H1 (cell line): ENCODE data around the gene FNIP2. TPM values are rescaled to one million over a fixed set of nuclear protein-coding genes. Genes with fewer than 3 reads are reported as not detected.

Source experiments
- CTCF ChIA-PET: fragments of 300-600 bp; sonication (Branson Sonifier 250); formaldehyde crosslinking; loops from one replicate; lab custom pipeline; 2021; ENCODE audit not compliant: partially characterized antibody; lab: Charles Lee
- POLR2A ChIA-PET: fragments of 300-600 bp; sonication (Branson Sonifier 250); formaldehyde crosslinking; loops from one replicate; lab custom pipeline; 2021; ENCODE audit warnings: inconsistent platforms; ENCODE audit not compliant: partially characterized antibody; lab: Charles Lee
- DNase-seq, 2 experiments: peaks; one replicate each; pipeline versions ENCODE4 v3.0.0 to v3.0.0-alpha.2; 2010 to 2022; ENCODE audit warnings: low spot score in 2 of 2, low read depth in 1 of 2, mixed read lengths in 1 of 2
- FAIRE-seq: peaks from 2 replicates; lab custom pipeline; 2011; peaks lifted over from hg19 to GRCh38; lab: Jason Lieb, UNC
- H2AFZ ChIP-seq: 2 replicates; pipeline ENCODE4 v1.8.1; 2012; ENCODE audit warnings: low read length, inconsistent platforms
- H2AK5ac ChIP-seq: 2 replicates; pipeline ENCODE4 v1.6.1; 2013; ENCODE audit warnings: low read depth, low read length
- H2BK120ac ChIP-seq: replicated peaks from 2 replicates; pipeline ENCODE3; 2013; ENCODE audit warnings: low read depth, low read length, inconsistent platforms
- H2BK12ac ChIP-seq: 2 replicates; pipeline ENCODE4 v1.6.1; 2013; ENCODE audit warnings: low read depth, low read length
- H2BK15ac ChIP-seq: 2 replicates; pipeline ENCODE4 v1.6.1; 2013; ENCODE audit warnings: low read length
- H2BK20ac ChIP-seq: 2 replicates; pipeline ENCODE4 v1.6.1; 2013; ENCODE audit warnings: low read length
- H2BK5ac ChIP-seq: 2 replicates; pipeline ENCODE4 v1.6.1; 2013; ENCODE audit warnings: low read depth, low read length
- H3K14ac ChIP-seq: 2 replicates; pipeline ENCODE4 v1.6.1; 2013; ENCODE audit warnings: inconsistent platforms; ENCODE audit not compliant: insufficient read length
- H3K18ac ChIP-seq: 2 replicates; pipeline ENCODE4 v1.6.1; 2013; ENCODE audit warnings: low read length; ENCODE audit errors: extremely low read depth
- H3K23ac ChIP-seq: 2 replicates; pipeline ENCODE4 v1.6.1; 2013; ENCODE audit warnings: inconsistent platforms; ENCODE audit not compliant: insufficient read length
- H3K23me2 ChIP-seq: 2 replicates; pipeline ENCODE4 v1.6.1; 2013; ENCODE audit warnings: low read depth, low read length
- H3K27ac ChIP-seq: 2 replicates; pipeline ENCODE4 v1.6.1; 2011; ENCODE audit warnings: low read depth, low read length, inconsistent platforms
- H3K27me3 ChIP-seq, 4 experiments: replicated peaks in 1 of 4; 1 replicate in 1 of 4; 2 replicates in 3 of 4; pipeline versions ENCODE4 v1.6.1 to v1.8.1; 2011 to 2013; ENCODE audit warnings: low read length in 3 of 4, mild to moderate bottlenecking in 3 of 4, inconsistent platforms in 2 of 4, mixed read lengths in 2 of 4, moderate library complexity in 1 of 4; ENCODE audit not compliant: control insufficient read depth in 3 of 4, insufficient read depth in 3 of 4; ENCODE audit errors: extremely low read depth in 1 of 4
- H3K36me3 ChIP-seq, 4 experiments: 2 replicates each; pipeline versions ENCODE4 v1.6.1 to v1.8.1; 2011 to 2013; ENCODE audit warnings: mild to moderate bottlenecking in 4 of 4, low read length in 3 of 4, moderate library complexity in 2 of 4, control low read depth in 1 of 4, inconsistent platforms in 1 of 4; ENCODE audit not compliant: insufficient read depth in 4 of 4, control insufficient read depth in 2 of 4
- H3K4ac ChIP-seq: replicated peaks from 2 replicates; pipeline ENCODE3; 2013; ENCODE audit warnings: low read length, low read depth, mixed read lengths, inconsistent platforms; ENCODE audit not compliant: insufficient read length
- H3K4me1 ChIP-seq, 4 experiments: replicated peaks in 1 of 4; 1 replicate in 1 of 4; 2 replicates in 3 of 4; pipeline versions ENCODE4 v1.6.1 to v1.8.1; 2011 to 2013; ENCODE audit warnings: low read length in 3 of 4, inconsistent platforms in 2 of 4, mixed read lengths in 1 of 4; ENCODE audit not compliant: insufficient read depth in 4 of 4, control insufficient read depth in 3 of 4
- H3K4me2 ChIP-seq, 2 experiments: 2 replicates each; pipeline versions ENCODE4 v1.6.1 to v1.8.1; 2011 to 2013; ENCODE audit warnings: low read depth in 2 of 2, low read length in 2 of 2, control low read depth in 1 of 2, inconsistent platforms in 1 of 2, mild to moderate bottlenecking in 1 of 2; ENCODE audit not compliant: insufficient read depth in 1 of 2
- H3K4me3 ChIP-seq, 4 experiments: fragments of 200-600, 300-600 bp in 1 of 4; sonication (generic), shearing (Covaris generic), sonication (Bioruptor Twin) in 1 of 4; 2 replicates each; pipeline versions ENCODE4 v1.5.1 to v1.8.1; 2011 to 2016; ENCODE audit warnings: low read length in 4 of 4, low read depth in 3 of 4, control low read depth in 2 of 4, inconsistent platforms in 2 of 4, mild to moderate bottlenecking in 2 of 4, mixed read lengths in 1 of 4, moderate library complexity in 1 of 4; ENCODE audit not compliant: insufficient read depth in 2 of 4; ENCODE audit errors: extremely low read depth in 1 of 4
- H3K56ac ChIP-seq: replicated peaks from 2 replicates; pipeline ENCODE3; 2013; ENCODE audit warnings: low read depth, mild to moderate bottlenecking, mixed read lengths, low read length, inconsistent platforms; ENCODE audit not compliant: insufficient read length
- H3K79me1 ChIP-seq: 2 replicates; pipeline ENCODE4 v1.6.1; 2013; ENCODE audit warnings: low read depth, low read length, control low read depth
- H3K79me2 ChIP-seq, 2 experiments: 2 replicates each; pipeline versions ENCODE4 v1.6.1 to v1.8.1; 2012 to 2013; ENCODE audit warnings: low read length in 2 of 2, mild to moderate bottlenecking in 2 of 2, inconsistent platforms in 1 of 2; ENCODE audit not compliant: insufficient read depth in 2 of 2, control insufficient read depth in 1 of 2
- H3K9ac ChIP-seq, 4 experiments: replicated peaks in 1 of 4; 1 replicate in 1 of 4; 2 replicates in 3 of 4; pipeline versions ENCODE4 v1.6.1 to v1.8.1; 2011 to 2013; ENCODE audit warnings: low read depth in 3 of 4, low read length in 3 of 4, control low read depth in 2 of 4, mild to moderate bottlenecking in 2 of 4, moderate library complexity in 2 of 4, inconsistent platforms in 1 of 4; ENCODE audit errors: extremely low read depth in 1 of 4
- H3K9me3 ChIP-seq, 2 experiments: 2 replicates each; pipeline versions ENCODE4 v1.6.1 to v1.8.1; 2012 to 2013; ENCODE audit warnings: mild to moderate bottlenecking in 2 of 2, moderate library complexity in 2 of 2, control low read depth in 1 of 2, inconsistent platforms in 1 of 2, low read depth in 1 of 2, low read length in 1 of 2, mixed read lengths in 1 of 2; ENCODE audit not compliant: insufficient read depth in 2 of 2
- H4K20me1 ChIP-seq, 2 experiments: replicated peaks in 1 of 2; 2 replicates each; pipeline versions ENCODE3 to v1.8.1; 2011 to 2013; ENCODE audit warnings: inconsistent platforms in 2 of 2, low read length in 2 of 2, mild to moderate bottlenecking in 1 of 2; ENCODE audit not compliant: insufficient read depth in 2 of 2, control insufficient read depth in 1 of 2
- H4K5ac ChIP-seq: 2 replicates; pipeline ENCODE4 v1.6.1; 2013; ENCODE audit warnings: low read length, low read depth, mixed read lengths, inconsistent platforms; ENCODE audit not compliant: insufficient read length
- H4K8ac ChIP-seq: 2 replicates; pipeline ENCODE4 v1.8.0; 2013; ENCODE audit warnings: mild to moderate bottlenecking, moderate library complexity, low read length, inconsistent platforms; ENCODE audit not compliant: insufficient read depth; ENCODE audit errors: extremely low read depth
- H4K91ac ChIP-seq: replicated peaks from 2 replicates; pipeline ENCODE3; 2013; ENCODE audit warnings: low read length, mixed read lengths, inconsistent platforms; ENCODE audit not compliant: insufficient read length
- BCL11A ChIP-seq, 2 experiments: IDR thresholded peaks; one replicate each; pipeline ENCODE4 v1.6.1; 2011; ENCODE audit warnings: low read depth in 2 of 2, low read length in 2 of 2, mild to moderate bottlenecking in 2 of 2
- CEBPB ChIP-seq: IDR thresholded peaks from 2 replicates; pipeline ENCODE4 v1.6.1; 2012; ENCODE audit warnings: low read depth, low read length
- CHD2 ChIP-seq: IDR thresholded peaks from 2 replicates; pipeline ENCODE4 v1.6.1; 2012; ENCODE audit warnings: low read length, improper control_type of control experiment
- HDAC6 ChIP-seq: IDR thresholded peaks from one replicate; pipeline ENCODE4 v1.7.1; 2012; ENCODE audit warnings: low read depth, mild to moderate bottlenecking, inconsistent platforms, low read length, moderate library complexity
- KDM5A ChIP-seq: fragments of 200-600 bp; IDR thresholded peaks from 2 replicates; pipeline ENCODE4 v1.7.1; 2012; ENCODE audit warnings: mild to moderate bottlenecking, low read length, inconsistent platforms, mixed read lengths
- NANOG ChIP-seq: IDR thresholded peaks from 2 replicates; pipeline ENCODE4 v1.6.1; 2011; ENCODE audit warnings: low read length, low read depth, mild to moderate bottlenecking, inconsistent platforms; ENCODE audit not compliant: insufficient read depth, poor library complexity, severe bottlenecking
- NRF1 ChIP-seq: IDR thresholded peaks from 2 replicates; pipeline ENCODE4 v1.6.1; 2011; ENCODE audit warnings: mild to moderate bottlenecking, low read depth, low read length, improper control_type of control experiment
- RNF2 ChIP-seq: fragments of 200-900, 300-1000 bp; sonication (generic); IDR thresholded peaks from 2 replicates; pipeline ENCODE4 v1.7.1; 2016; ENCODE audit warnings: borderline replicate concordance, low read depth, mild to moderate bottlenecking, antibody characterized with exemption, low read length; ENCODE audit not compliant: poor library complexity, severe bottlenecking; ENCODE audit errors: missing control alignments
- SRF ChIP-seq: IDR thresholded peaks from 2 replicates; pipeline ENCODE4 v1.6.1; 2011; ENCODE audit warnings: mild to moderate bottlenecking, low read depth, low read length, moderate library complexity
- SUZ12 ChIP-seq: fragments of 200-600 bp; sonication (generic); IDR thresholded peaks from 2 replicates; pipeline ENCODE4 v1.6.1; 2012; ENCODE audit warnings: mild to moderate bottlenecking, inconsistent platforms, low read length, moderate library complexity, mixed read lengths
- TEAD4 ChIP-seq: IDR thresholded peaks from 2 replicates; pipeline ENCODE4 v1.6.1; 2012; ENCODE audit warnings: low read depth, low read length, inconsistent platforms, mixed read lengths
- ZNF274 ChIP-seq: IDR thresholded peaks from 2 replicates; pipeline ENCODE4 v1.7.0; 2012; ENCODE audit warnings: low read length, borderline replicate concordance; ENCODE audit errors: extremely low read depth
- WGBS, 2 experiments: shearing (Covaris generic) in 1 of 2; methylation state at CpG; one replicate each; pipeline versions ENCODE4 v1.1.6 to v1.1.7; 2013 to 2015; ENCODE audit warnings: low lambda C conversion rate in 2 of 2, mixed read lengths in 2 of 2, inconsistent platforms in 1 of 2, low coverage in 1 of 2, missing lambda C conversion rate in 1 of 2; ENCODE audit not compliant: insufficient replicate concordance in 2 of 2, insufficient coverage in 1 of 2, insufficient read length in 1 of 2; ENCODE audit errors: extremely low coverage in 1 of 2, missing lambda C conversion rate in 1 of 2; 5-methylcytosine and 5-hydroxymethylcytosine counted together
- polyA plus RNA-seq, 7 experiments: library from polyadenylated mRNA; depleted of rRNA in 3 of 7; stranded (reverse) in 5 of 7; unstranded in 2 of 7; fragments of >200 nt in 5 of 7; fragments of 200-250 nt in 2 of 7; gene quantifications; 1 replicate in 5 of 7; 2 replicates in 1 of 7; 4 replicates in 1 of 7; pipeline versions ENCODE4 v1.2.1 to v1.2.3, GENCODE V29; 2011 to 2013; ENCODE audit warnings: missing spikeins in 2 of 7, mixed read lengths in 2 of 7
- total RNA-seq: library from RNA; stranded (reverse); fragmentation: NEBNext Ultra II Directional; extraction: Animal tissue kit (Norgen Biotek cat#: 25700); gene quantifications from 2 replicates; pipeline ENCODE4 v1.2.1, GENCODE V29; 2021
- TF ChIP-seq, protein P1 (sequence below): IDR thresholded peaks from 2 replicates; pipeline ENCODE4 v1.6.1; 2012; ENCODE audit warnings: low read length, inconsistent platforms

FNIP2 gene
- total and polyA plus RNA-seq, 2 of the 8 experiments (the other 6 are each of a cell fraction or from before 2014, with no cell fraction given): 4.0 to 13.0 TPM

DNA sequence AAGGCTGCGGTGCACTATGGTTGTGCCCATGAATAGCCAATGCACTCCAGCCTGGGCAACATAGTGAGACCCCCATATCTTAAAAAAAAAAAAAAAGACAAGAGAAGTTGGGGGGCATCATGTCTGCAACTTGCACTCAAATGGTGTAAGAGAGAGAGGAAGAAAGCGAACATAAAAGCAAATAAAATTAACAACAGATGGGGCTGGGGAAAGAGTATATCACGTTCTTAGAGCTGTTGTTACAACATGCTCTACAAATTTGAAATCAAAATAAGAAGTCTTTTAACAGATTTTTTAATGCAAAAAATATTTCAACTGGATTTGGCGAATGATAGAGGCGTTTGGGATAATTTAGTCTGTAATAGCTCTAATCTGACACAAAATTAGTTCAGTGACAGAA lies 144.9 kb downstream of the FNIP2 start:
- Histone ChIP-seq H3K79me2 (no peaks in the 10 kb centered on the region), H4K20me1 (no peaks in the 10 kb centered on the region), H3K9me3 (no peaks in the 10 kb centered on the region), H2BK5ac (no peak overlapping the region), H3K14ac (no peak overlapping the region), H3K79me1 (no peaks in the 10 kb centered on the region), H3K4me1 (peaks cover 0 to 5% (median 1%) of the 10 kb centered on the region in 4 experiments; a peak in 1 of 7 replicates), H2BK12ac (no peak overlapping the region), H3K23me2 (no peaks in the 10 kb centered on the region), H3K4me3 (no peak overlapping the region), H3K9ac (no peak overlapping the region), H4K91ac (no peak overlapping the region), H3K4ac (no peak overlapping the region), H3K27me3 (peaks cover 0 to 1% (median 0%) of the 10 kb centered on the region in 4 experiments; a peak in 1 of 7 replicates), H2BK120ac (no peak overlapping the region), H3K56ac (no peak overlapping the region), H3K23ac (no peak overlapping the region), H4K5ac (no peak overlapping the region), H3K27ac (no peak overlapping the region), H3K4me2 (no peak overlapping the region), H2BK20ac (no peak overlapping the region), H2AFZ (no peak overlapping the region), H2BK15ac (no peak overlapping the region), H2AK5ac (no peak overlapping the region), H3K18ac (no peak overlapping the region), H3K36me3 (no peaks in the 10 kb centered on the region), H4K8ac (no peak overlapping the region)
- CTCF ChIA-PET: interaction anchor here (0.6 to 2.3 kb wide), 7 partner anchors 20 to 384 kb away, joined by 3 to 12 read pairs (median 4); no protein-coding TSS in a partner anchor
- POLR2A ChIA-PET: no interaction called here
- WGBS, 2 experiments: 84% methylated on average over 5 of the region's 5 CpGs; no CpG with 5 or more reads in 1 of the 2 experiments
- no peak for DNase-seq
- no peak for FAIRE-seq
- TF ChIP-seq SUZ12: no peak
- TF ChIP-seq, protein P1, sequence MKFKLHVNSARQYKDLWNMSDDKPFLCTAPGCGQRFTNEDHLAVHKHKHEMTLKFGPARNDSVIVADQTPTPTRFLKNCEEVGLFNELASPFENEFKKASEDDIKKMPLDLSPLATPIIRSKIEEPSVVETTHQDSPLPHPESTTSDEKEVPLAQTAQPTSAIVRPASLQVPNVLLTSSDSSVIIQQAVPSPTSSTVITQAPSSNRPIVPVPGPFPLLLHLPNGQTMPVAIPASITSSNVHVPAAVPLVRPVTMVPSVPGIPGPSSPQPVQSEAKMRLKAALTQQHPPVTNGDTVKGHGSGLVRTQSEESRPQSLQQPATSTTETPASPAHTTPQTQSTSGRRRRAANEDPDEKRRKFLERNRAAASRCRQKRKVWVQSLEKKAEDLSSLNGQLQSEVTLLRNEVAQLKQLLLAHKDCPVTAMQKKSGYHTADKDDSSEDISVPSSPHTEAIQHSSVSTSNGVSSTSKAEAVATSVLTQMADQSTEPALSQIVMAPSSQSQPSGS: no peak
- TF ChIP-seq ZNF274: no peak
- TF ChIP-seq NANOG: no peak
- TF ChIP-seq KDM5A: no peak
- TF ChIP-seq CHD2: no peak
- TF ChIP-seq HDAC6: no peak
- no peak for TF ChIP-seq CEBPB
- TF ChIP-seq NRF1: no peak
- no peak for TF ChIP-seq BCL11A (IDR thresholded peaks at IDR 0.05; ENCODE audit: low read depth in 2 of 2, low read length in 2 of 2)
- TF ChIP-seq TEAD4: no peak
- no peak for TF ChIP-seq RNF2
- TF ChIP-seq SRF: no peak
